DMS 273 (cell line): ENCODE measurements around the gene CXCR5.
A peak's percentile ranks its signal among the peaks of the same experiment; 100 is the strongest.

ENCODE experiments used
- DNase-seq: peaks from one replicate; lab custom pipeline; 2025; ENCODE audit not compliant: unreplicated experiment; lab: John Stamatoyannopoulos, UW

The CXCR5 gene

DNA sequence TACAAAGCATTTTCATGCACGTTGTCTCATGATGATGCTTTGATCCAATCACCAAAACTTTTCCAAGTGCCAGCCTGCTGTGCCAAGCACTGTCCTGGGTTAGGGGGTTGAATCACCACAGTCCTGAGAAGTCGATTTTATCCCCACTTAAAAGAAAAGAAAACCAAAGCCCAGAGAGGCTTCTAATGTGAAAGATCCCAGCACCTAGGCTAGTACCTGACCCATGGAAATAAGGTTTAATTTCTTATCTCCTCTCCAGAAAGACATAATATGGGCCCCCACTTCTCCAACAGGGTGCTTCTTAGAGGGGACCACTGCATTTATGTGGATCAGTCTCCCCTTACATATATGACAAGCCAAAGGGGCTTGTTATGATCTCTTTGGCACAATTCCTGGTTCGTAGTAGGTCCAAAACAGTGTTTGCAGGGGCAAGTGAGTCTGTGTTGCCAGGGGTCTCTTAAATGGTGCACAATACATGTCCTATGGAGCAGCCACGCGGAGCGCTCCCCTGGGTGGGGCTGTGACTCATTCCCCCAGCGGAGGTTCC lies 43.9 kb downstream of the CXCR5 start:
- no peak for DNase-seq

DNA sequence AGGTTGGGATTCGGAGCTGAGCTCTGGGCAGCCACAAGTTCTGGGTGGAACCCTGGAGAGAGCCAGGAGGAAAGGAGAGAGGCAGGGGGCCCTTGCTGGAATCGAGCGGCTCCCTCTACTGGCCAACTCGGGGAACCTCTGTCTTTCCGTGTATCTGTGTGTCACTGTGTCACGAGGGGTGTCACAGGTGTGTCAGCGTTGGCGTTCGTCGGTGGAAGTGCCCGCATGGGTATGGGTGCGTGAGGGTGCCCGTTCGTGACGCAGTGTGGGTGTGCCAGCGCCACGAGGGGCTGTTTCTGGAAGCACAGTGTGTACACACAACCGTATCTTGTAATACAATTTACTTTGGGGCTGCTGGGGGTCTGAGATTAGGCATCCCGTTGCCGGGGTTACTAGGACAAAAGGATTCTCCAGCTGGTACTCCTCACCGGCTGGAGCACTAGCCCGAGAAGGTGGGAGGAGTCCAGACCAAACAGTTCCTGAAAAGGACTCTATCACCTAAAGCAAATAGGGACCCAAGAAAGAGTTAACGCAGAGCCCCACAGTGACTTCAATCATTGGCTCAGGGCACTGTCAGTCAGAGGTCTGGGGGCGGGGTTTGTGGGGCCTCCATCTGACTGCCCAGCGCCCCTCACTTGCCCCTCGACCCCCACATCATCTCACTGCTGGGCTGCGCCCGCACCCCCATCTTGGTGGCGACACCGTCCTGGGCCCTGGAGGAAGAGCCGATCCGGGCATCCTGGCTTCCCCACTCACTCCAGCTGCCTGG lies 44.6 kb downstream of the CXCR5 start:
- peak; percentile 89 for DNase-seq

DNA sequence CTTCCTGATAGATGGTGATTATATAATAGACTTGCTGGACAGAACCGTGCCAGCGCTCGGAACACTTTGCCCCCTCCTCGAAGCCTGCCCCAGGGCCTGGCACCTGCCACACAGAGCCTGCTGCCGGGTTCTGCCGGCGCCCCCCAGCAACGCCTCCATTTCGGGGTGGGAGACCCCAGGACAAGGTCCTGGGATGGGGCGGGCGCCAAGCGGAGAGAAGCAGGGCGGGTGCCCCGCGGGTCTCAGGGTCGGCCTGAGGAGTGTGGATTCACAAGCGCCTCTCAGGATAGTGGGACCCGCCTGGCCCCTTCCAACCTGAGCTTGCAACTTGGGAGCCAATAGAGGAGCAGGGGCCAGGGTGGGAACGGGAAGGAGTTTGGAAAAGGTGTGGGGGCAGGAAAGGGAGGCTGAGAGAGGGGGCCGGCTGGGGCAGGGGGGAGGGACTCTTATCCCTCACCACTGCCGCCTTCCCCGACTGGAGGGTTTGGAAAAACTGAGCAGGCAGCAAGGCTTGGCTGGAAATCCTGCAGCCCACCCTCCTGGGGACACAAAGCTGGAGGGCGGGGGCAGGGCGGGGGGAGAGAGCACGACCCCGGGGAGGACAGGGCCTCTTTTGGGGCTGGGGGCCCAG lies 45.3 kb downstream of the CXCR5 start:
- DNase-seq, result peak; percentile 84

DNA sequence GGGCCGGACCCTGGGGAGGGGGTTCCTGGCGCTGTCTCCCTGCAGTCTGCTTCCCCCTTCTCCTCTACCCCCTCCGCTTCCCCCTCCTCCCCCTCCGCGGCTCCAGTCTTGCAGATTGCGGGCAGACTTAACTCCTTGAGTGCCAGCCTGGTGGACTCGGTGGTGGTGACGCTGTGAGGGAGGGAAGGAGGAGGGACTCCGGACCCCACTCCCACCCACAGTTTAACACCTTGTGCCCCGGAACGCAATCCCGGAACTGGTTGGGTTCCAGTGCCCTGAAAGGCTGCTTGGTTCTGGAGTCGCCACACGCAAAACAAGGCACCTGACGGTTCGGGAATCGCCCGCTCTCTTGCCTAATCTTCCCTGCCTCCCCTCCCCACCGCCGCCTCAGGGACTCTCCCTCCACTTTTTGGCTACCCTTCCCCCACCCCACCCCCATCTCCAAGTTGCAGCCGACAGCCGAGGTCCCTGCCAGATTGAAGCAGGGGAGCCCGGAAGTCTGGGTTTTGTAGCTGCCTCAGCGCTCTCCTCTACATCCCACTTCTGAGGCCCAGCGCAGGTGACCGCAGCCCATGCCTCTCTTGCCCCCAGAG lies 45.9 kb downstream of the CXCR5 start:
- DNase-seq, result peak; percentile 91

DNA sequence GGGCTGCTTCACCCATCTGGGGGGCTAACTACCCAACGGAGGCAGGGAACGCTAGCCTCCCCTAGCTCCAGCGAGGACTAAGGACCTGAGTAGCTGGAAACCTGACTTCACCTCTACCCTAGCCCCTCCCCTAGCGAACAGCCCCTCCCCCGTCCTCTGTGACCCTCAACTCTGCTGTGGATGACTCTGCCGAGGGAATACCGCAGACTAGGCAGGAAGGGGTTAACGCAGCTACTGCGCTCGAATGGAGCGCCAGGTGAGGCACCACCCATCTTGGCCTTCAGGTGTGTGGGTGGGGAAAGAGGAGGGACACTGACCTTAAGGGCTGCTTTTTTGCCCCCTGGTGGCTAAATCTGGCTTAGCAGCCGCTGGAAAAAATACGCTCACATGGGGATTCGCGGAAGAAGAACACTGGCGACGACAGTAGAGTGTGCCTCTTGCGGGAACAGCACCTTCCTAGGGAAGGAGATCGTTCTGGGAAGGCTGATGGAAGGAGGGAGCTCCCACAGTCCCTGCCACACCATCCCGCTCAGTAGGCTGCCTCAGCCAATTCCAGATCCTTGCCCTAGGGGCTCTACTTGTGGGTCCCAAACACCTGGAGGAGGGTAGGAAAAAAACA lies 46.5 kb downstream of the CXCR5 start:
- DNase-seq, result peak; percentile 86

DNA sequence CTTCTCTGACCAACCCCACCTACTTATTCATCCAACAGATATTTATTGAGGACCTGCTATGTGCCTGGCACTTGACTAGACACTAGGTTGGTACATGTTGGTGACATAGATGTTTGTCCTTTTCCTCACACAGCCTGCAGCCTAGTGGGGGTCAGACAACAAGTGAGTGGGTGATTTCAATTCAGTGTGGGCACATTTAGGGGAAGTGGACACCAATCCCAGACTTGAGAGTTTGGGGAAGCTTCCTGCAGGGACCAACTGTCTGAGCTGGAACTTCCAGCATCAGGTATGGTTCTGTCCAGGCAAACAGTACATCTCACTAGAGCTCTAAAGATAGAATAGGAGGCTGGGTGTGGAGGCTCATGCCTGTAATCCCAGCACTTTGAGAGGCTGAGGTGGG lies 47.9 kb downstream of the CXCR5 start:
- no peak for DNase-seq

DNA sequence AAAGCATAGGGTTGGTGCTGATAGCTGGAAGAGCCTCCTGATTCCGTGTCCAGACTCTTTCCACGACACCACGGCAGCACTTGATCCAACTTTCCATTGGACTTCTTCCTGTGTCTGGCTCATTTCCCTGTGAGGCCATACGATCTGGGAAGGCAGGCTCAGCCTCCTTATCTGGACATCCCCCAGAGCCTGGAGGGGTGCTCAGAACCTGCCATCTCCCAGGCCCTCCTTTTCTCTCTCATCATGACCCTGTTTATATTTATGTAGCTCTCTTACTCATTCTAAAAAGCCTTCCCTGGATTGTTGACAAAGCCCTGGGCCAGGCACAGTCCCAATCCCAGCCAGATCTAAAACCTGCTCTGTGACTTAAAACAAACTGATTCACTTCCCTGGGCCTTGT lies 49.8 kb downstream of the CXCR5 start:
- DNase-seq, result no peak

DNA sequence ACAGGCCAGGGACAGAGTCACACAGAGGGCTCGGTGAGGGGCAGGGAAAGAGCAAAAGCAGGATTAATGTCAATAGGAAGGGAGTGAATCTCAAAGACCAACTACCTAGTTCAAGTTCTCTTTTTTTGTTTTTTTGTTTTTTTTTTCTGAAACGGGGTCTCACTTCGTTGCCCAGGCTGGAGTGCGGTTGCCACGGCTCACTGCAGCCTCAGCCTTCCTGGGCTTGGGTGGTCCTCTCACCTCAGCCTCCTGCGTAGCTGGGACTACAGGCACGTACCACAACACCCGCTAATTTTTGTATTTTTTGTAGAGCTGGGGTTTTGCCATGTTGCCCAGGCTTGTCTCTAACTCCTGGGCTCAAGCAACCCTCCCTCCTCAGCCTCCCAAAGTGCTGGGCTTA lies 51.7 kb downstream of the CXCR5 start:
- DNase-seq, result no peak

DNA sequence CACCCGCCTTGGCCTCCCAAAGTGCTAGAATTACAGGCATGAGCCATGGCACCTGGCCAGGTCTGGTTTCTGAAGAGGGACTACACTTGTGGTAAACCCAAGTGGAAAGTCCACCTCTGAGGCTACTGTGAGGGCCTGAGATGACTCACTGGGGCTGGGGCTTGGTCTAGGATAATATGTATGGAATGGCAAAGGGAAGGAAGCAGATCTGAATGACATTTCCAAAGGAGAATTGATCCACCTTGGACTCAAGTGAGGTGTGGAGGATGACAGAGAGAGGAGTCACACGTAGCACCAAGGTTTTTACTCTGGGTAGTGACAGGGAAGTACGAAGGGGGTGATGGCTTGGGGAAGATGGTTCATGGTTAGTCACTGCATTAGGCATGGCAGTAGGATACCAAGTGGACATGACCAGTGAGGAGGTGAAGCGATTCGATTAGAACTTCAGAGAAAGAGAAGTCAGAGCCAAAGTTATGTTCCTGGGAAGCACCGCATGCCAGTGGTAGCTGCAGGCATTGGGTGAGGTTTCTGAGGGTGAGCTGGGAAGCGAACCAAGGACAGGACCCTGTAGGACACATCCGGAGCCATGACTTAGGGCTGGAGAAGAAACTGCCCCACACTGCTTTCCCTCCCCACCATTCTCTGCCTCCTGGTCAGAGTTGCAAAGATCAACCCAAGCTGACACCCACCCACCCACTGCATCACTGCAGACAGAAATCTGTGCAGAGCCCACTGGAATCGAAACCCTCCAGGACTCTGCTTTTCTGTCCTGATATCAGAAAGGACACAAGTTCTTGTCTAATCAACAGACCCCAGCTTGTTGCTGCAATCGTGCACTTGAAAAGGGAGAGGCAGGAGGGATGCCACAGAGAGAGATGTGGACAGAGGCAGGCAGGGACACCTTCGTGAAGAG lies 55.1 kb downstream of the CXCR5 start:
- no peak for DNase-seq

DNA sequence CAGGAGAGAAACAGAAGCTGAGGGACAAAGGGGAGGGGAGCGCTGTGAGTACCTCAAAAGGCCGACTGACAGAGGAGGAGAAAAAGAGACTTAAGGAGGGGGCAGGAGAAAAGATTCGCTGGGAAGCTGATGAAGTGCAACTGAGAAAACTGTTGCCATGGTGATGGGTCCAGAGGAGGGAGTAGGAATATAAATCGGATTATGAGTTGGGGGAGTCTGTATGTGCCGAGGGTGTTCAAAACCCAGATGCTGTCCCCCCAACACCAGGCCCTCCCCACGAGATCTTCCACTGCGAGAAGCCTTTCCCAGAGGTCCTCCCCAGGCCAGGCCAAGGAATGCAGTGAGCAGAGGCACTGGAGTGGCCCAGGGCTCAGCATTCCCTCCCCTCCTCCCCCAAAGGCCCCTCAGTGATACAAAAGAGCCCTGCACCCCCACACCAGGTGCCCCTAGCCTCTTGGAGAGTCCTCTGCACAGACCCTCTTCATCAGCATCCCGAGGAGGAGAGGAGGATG lies 55.8 kb downstream of the CXCR5 start:
- no peak for DNase-seq

DNA sequence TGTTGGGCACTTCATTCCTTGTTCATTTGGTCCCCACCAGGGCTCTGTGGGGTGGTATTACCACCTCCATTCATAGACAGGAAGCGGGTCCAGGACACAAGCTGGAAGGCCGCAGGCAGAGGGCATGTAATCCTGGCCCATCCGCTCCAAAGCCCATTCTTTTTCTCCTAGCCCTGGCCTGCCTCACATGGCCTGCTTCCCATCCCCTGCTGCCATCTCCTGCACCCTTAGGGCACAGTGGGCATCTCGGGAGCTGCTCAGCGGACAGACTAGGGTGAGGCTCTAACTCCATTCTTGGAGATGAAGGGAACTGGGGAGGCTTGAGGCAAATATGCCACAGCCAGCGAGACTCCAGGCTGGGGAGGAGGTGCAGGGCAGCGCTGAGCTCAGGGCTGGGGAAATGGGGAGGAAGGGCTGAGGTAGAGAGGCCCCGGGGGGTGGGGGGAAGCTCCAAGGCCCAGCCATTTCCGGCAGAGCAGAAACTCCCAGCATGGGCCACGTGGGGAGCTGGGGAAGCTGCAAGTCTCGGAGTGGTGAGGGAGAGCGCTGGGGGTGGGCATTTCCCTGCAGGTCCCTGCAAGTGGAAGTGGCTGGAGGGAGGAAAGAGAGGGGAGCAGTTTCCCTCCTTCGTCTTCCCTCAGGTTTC lies 56.4 kb downstream of the CXCR5 start:
- DNase-seq, result no peak

DNA sequence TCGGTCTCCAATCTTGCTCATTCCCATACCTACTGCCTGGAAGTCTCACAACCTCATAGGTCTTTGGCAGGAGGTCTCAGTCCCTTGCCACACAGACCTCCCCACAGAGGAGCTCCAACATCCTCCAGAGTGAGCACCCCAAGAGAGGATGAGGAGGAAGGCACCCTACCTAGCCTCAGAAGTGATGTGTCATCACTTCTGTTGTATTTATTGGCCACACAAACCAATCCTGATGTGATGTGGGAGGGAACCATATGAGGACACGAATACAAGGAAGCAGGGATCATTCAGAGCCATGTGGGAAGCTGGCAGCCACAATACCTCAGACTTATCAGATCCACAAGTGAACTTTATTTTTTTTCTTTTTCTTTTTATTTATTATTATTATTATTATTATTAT lies 63.4 kb downstream of the CXCR5 start:
- no peak for DNase-seq
